NCI-H82 treated with DMSO at 0.1 percent for 48 hours (cell line): Measurements from ENCODE around the gene NUPR1.
"Not testable (repeated sequence)": the region's sequence is repeated elsewhere in the genome, so short reads cannot be mapped to it uniquely, and the experiment has no call there.

Source experiments
- DNase-seq: peaks from one replicate; lab custom pipeline; 2025; ENCODE audit not compliant: unreplicated experiment; lab: John Stamatoyannopoulos, UW

Gene NUPR1

DNA sequence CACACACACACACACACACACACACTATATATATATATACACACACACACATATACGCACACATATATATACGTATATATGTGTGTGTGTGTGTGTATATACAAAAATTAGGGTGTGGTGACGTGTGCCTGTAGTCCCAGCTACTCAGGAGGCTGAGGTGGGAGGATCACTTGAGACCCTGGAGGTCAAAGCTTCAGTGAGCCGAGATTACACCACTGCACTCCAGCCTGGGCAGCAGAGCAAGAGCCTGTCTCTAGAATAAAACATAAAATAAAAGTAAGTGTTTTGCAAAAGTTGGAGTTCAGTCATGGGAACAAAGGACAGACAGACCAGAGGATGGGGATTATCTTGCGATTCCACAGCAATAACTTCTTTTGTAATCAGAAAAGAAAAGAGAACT lies 10.8 kb downstream of the NUPR1 start:
- no peak for DNase-seq

DNA sequence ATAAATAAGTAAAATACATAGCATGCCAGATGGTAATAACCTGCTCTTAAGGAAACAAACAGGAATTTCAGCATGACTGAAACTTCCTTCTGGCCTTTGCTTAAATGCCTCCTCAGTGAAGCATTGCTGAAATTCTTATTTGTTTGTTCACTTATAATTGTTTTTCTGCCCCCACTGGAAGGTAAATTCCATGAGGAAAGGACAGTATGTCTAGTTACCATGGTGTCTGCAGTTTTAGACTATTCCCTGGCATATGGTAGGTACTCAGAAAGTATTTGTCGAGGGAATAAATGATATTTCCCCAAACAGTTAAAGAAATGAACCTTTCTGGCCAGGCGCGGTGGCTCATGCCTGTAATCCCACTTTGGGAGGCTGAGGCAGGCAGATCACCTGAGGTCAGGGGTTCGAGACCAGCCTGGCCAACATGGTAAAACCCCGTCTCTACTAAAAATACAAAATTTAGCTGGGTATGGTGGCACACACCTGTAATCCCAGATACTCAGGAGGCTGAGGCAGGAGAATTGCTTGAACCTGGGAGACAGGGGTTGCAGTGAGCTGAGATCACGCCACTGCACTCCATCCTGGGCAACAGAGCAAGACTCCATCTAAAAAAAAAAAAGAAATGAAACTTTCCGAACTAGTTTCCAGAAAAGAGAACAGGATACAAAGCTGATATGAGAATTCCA lies 11.5 kb downstream of the NUPR1 start:
- DNase-seq, result not testable (repeated sequence)

DNA sequence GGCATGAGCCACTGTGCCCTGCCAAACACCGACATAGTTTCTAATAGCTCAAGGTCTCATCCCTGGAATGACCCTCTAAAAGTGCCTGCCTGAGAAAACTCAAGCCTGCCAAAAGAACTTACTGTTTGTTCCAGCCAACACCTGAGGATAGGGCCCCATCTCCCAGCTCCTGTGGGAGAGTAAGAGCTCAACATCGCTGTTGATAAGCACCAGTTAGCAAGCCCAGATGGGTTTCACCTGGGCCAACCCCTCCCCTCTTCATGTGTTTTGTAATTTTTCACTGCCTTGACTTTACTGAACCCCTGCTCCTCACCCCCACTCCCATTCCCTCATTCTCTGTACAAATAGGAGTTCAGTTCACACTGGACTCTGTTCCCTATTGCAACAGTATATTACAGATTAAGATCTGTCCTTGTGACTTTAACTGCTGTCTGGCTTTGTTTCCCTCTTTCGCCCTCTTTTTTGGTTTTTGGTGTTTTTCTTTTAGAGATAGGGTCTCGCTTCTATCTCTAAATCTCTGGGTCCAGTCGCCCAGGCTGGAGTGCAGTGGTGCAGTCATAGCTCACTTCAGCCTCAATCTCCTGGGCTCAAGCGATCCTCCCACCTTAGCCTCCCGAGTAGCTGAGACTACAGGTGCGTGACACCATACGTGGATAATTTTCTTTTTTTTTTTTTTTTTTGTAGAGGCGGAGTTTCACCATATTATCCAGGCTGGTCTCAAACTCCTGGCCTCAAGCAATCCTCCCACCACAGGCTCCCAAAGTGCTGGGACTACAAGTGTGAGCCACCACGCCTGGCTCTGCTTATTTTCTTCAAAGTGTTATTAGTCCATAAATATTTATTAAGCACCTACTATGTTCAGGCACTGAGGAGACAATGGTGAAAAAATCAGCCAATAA lies 12.3 kb downstream of the NUPR1 start:
- no peak for DNase-seq

DNA sequence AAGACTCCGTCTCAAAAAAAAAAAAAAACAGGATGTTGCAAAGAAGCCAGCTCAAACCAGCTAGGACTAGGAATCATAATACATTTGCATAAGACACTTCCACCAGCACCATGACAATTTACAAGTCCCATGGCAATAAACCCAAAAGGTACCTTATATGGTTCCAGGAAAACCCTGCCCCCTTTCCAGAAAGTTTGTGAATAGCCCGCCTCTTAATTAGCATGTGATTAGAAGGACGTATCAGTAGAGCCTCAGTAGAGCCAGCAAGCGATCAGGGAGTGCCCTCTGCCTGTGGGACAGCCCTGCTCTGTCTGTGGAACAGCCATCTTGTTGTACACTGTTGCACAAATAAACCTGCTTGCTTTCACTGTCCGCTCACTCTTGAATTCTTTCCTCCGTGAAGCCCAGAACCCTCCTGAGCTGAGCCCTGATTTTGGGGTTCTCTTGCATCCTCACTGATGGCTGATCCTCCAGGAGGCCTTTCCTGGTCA lies 14.0 kb downstream of the NUPR1 start:
- DNase-seq, result no peak

DNA sequence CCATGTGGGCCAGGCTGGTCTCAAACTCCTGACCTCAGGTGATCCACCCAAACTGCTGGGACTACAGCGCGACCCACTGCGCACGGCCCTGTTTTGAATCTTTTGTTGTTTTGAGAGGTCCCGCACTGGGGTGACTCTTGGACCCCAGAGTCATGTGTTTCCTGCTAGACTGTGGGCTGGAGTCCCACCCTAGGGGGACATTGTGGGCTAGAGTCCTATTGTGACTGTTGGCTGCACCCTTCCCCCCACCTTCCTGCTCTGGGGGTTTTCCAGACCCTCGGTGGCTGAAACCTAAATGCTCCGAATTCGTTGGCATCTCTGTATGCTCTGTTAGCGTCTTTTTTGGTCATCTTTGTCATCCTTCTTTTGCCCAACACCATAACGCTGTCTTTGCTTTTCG lies 16.0 kb downstream of the NUPR1 start:
- no peak for DNase-seq

DNA sequence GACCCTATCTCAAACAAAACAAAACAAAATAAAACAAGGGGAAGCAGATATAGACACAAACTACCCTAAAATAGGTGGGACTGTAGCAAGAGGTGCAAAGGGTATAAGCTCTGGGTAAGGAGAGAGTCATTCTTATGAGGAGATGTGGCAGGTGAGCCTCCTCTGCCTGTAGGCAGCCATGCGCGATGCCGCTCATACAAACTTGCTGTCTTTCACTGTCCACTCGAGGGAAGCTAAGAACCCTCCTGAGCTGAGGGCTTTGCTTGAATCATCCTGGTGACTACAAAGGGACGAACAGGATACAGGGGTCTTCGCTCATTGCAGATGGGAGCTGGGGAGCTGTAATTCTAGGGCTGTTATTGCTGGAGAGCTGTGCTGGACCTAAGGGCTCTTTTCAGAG lies 17.3 kb downstream of the NUPR1 start:
- DNase-seq, result no peak

DNA sequence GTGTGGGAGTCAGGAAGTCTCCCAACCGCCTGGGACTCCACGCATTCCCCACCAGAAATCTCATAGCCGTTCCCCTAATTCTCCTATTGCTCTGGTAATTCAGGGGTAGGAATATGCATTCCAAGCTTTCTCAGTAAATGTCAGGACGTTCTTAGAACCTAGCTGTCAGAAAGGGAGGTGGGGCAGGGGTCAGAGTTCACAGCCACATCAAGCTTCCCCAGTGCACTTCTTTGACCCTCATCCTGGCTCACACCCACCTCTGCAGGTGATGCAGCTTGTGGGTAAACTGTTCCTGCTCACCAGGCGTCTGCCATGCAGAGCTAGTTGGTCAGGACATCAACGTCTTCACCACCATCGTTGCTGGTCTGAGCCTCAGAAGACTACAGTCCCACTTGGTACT lies 18.1 kb downstream of the NUPR1 start:
- no peak for DNase-seq

DNA sequence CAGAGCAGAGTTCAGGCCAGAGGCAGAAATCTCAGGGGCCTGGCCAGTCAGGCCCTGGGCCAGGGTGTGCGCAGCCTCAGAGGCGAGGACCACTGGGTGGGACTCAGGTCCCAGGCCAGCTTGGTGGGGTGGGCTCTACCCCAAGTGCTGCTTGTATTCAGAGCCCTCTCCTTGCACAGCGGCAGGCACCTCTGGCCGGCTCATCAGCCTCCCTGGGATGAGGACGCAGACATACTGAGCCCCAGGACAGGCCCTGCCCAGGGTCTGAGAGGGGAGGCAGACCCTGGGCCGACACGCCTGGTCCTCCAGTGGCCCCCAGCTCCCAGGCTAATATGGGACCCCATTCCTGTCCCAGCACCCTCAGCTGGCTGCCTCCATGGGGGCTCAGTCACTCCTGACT lies 24.5 kb downstream of the NUPR1 start:
- no peak for DNase-seq

DNA sequence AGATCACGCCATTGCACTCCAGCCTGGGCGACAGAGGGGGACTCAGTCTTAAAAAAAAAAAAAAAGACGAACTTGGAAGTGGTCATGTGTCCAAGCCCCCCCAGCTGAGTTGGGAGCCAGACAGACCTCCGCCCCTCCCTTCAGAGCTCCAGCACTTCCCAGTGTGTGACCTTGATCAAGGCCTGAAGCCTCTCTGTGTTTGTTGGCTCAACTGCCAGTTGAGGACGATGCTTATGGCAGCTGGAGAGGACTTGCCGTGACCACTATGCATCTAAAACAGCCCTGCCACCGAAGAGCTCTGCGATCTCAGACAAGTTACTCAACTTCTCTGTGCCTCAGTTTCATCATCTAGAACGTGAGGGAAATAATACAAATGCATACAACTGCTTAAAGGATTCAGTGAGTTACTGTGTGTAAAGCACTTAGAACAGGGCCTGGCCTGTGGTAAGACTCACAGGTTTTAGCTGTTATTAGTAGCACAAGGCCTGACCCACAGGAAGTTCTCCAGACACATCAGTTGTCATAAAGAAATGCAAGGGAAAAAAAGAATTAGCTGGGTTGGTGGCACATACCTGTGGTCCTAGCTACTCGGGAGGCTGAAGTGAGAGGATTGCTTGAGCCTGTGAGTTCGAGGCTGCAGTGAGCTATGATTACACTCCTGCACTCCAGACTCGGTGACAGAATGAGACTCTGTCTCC lies 25.1 kb downstream of the NUPR1 start:
- DNase-seq, result no peak

DNA sequence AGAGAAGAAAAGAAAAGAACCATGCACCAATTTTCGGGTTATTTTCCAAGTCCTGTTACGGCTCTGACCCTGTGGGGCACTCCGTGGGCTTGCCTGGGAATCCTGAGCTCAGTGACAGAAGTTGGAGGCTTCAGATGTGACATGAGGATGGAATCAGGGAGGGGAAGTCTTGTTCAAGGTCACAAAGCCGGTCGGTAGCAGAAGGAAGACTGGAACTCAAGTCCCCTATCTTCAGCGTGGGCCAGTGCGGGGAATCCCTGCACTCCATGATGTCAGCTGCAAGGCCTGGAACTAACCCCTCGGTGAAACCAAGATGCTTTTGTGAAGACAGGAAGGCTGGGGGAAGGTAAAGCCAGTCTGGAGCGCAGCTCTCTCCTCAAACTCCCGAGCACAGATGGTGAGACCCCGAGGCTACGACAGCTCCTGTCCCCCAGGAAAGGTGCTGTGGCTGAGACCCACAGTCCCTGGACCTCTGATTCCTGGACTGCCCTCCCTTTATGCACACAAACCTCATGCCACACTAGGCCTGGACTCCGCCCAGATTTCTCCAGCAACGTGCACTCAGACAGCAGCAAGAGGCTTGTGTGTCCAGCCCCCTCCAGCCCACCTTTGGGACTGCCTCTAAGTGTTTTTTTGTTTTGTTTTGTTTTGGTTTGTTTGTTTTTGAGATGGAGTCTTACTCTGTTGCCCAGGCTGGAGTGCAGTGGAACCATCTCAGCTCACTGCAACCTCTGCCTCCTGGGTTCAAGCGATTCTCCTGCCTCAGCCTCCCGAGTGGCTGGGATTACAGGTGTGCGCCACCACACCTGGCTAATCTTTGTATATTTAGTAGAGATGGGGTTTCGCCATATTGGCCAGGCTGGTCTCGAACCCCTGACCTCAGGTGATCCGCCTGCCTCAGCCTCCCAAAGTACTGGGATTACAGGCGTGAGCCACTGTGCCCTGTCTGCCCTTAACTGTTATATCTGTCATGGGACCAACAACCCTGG lies 26.7 kb downstream of the NUPR1 start:
- DNase-seq, result no peak

DNA sequence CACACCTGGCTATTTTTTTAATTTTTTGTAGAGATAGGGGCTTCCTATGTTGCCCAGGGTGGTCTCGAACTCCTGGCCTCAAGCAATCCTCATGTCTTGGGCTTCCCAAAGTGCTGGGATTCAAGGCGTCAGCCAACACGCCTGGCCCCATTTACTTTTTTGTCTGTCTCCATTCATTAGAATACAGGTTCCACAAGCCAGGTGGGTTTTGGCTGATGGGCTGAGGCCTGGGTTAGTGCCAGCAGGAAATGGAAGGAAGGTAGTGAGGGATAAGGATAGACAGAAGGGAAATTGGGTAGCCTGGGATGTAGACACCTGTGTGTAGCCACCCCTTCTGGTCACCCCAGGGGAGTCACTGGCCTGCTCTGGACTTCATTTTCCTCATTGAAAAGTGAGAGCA lies 27.7 kb downstream of the NUPR1 start:
- DNase-seq, result no peak

DNA sequence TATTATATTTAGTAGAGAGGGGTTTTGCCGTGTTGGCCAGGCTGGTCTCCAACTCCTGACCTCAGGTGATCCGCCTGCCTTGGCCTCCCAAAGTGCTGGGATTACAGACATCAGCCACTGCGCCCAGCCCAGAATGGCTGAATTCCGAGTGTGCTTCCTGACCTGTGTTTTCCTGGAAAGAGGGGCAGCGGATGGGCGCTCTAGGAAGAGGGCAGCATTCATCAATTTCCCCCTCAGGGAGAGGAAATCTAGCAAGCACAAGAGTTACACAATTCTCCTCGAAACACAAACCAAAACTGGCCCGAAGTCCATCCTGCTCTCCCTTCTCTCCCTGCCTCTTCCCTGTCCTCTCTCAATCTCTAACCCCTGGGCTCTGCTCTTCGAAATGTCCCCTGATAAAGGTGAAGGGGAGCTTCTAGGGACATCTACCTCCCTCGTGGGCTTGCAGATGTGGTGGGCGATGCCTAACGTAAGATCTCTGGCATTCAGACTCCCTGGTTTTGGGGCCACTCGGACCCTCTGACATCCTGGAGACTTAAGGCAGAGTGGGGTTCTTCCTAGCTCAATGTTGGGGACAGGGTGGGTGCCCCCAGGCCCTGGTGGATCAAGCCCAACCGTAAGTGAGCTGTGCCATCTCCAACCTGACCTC lies 33.2 kb downstream of the NUPR1 start:
- no peak for DNase-seq

DNA sequence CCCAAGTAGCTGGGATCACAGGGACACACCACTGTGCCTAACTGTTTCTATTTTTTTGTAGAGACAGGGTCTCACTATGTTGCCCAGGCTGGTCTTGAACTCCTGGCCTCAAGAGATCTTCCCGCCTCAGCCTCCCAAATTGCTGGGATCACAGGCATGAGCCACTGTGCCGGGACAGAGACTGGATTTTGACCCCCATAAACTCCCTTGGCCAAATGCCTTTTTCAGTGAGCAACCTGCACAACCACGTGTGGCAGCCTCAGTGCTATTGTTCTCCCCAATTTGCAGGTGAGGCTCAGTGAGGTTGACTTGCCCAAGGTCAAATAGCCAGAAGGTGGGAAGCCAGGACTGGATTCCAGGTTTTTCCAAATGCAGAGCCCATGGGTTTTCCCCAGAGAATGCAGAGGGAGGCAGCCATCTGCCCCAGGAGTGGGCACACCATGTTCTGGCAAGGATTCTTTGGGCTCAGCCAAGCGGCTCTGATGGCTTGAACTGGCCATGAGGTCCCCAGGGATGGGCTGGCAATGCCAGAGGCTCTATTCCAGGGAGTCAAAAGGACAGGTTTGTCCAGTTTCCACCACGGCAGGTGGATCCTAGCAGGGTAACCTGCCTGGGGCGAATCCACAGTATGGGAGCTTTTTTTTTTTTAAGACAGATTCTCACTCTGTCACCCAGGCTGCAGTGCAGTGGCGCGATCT lies 33.9 kb downstream of the NUPR1 start:
- DNase-seq, result no peak

DNA sequence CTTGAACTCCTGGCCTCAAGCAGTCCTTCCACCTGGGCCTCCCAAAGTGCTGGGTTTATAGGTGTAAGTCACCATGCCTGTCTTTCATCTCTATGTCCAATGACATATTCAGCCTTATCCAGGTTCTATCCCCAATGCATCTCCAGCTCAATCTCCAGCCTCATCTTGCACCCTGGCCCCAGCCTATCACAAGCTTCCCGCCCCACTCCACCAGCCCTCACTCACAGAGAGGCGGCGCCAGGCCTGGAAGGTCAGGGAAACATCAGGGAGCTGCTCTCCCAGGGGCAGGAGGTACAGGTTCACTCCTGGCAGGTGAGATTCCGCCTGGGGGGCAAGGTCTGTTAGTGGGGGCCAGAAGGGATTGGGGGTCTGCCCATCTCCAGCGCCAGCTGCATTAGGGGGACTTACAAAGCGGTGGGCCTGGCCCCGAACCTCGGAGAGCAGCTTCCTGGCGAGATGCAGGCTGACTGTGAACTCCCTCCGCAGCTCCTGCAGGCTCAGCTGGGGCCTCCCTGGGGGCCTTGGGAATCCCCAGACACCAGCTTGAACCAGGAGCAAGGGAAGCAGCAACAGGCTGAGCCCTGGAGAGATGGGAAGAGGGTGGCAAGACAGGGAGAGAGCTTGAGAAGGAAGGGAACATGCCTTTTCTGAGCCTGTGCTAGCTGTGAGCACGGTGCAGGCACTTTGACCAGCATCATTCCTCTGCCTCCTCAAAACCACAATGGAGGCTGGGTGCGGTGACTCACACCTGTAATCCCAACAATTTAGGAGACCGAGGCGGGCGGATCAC lies 35.1 kb downstream of the NUPR1 start:
- no peak for DNase-seq

DNA sequence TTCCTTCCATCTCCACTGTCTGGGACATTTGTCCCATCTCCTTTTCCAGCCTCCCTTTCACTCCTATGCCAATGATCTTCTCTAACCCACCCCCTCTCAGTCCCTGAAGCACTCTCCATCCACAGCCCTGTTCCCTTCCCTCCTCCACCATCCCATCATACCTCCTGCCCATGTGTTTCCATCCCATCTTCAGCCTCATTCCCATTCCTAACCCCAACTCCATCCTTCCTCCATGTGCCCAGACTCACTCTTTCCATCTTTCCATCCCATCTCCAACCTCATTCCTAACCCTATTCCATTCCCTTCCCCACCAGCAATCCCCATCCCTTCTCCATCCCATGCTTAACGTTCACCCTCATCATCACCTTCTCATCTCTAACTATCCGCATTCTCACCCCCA lies 36.5 kb downstream of the NUPR1 start:
- DNase-seq, result no peak

DNA sequence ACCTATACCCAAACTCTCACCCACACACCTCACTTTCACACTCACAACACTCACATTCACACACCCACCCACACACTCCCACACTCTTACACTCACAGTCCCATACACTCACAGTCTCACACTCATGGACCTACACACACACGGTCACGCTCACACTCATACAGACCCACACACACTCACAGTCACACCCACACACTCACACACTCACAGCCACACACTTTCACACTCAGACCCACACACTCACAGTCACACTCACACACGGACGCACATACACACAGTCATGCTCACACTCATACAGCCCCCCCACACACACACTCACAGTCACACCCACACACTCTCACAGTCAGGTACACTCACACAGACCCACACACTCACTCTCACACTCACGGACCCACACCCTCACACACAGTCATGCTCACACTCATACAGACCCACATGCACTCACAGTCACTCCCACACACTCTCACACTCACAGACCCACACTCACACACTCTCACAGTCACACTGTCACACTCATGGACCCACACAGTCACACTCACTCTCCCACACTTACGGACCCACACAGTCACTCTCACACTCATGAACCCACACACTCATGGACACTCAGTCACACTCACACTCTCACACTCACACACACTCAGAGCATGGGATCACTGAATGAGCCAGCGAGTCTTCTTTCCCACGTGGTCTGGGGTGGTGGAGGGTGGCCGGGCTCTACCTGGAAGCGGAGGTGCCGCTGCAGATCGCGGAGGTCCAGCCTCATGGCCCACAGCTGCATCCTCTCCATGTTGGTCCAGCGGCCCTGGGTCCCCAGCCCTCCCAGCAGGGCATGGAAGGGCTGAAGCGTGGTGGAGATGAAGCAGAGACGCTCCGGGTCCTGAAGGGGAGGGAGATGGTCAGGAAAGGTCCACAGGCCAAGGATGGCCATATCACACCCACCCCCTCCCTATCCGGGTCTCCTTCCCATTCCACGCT lies 37.2 kb downstream of the NUPR1 start:
- no peak for DNase-seq

DNA sequence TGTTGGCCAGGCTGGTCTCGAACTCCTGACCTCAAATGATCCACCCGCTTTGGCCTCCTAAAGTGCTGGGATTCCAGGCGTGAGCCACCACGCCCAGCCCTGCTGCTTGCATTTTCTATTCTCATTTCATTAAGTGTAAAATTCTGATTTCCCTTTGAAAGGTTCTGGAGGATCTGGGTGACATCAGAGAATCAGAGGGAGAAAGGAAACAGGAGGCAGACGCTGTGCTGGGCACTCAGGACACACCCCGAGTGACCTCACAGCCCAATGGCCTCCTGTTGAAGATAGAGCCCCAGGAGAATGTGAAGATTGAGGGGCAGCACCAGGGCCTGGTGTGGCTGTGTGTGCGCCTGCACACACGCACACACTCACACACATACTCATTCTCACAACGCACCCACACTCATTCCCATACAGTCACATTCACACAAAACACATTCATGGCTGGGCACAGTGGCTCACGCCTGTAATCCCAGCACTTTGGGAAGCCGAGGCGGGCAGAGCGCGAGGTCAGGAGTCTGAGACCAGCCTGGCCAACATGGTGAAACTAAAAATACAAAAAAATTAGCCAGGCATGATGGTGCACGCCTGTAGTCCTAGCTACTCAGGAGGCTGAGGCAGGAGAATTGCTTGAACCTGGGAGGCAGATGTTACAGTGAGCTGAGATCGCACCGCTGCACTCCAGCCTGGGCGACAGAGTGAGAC lies 38.1 kb downstream of the NUPR1 start:
- not testable (repeated sequence) for DNase-seq
